Fibroblast of lung (primary cell): ENCODE data around the gene TSPYL1.

Experiments used
- CTCF ChIP-seq, 2 donors: IDR thresholded peaks in 1 of 2; conservative IDR thresholded peaks in 1 of 2; 1 replicate in 1 of 2; 2 replicates in 1 of 2; pipeline ENCODE4 v1.5.1; 2011 to 2012; ENCODE audit warnings: low read length in 2 of 2, control low read depth in 1 of 2, inconsistent platforms in 1 of 2, low read depth in 1 of 2, mild to moderate bottlenecking in 1 of 2
- EZH2 ChIP-seq: IDR thresholded peaks from 2 replicates; pipeline ENCODE4 v1.5.1; 2012; ENCODE audit warnings: low read length, control low read depth, mild to moderate bottlenecking; ENCODE audit errors: missing control alignments

- TF ChIP-seq EZH2: no peak
- TF ChIP-seq CTCF (conservative IDR thresholded peaks at IDR 0.05 in 1 of 2, IDR thresholded peaks at IDR 0.05 in 1 of 2; ENCODE audit: low read depth in 1 of 2, low read length in 2 of 2): no peak
Observed at GRCh38 chr6:116291701-116292396, 12.1 kb upstream of the TSPYL1 start.
